ENCODE measurements around the gene ZNF407.
"Not testable (repeated sequence)": the region's sequence is repeated elsewhere in the genome, so short reads cannot be mapped to it uniquely, and the experiment has no call there.

Gene ZNF407

DNA sequence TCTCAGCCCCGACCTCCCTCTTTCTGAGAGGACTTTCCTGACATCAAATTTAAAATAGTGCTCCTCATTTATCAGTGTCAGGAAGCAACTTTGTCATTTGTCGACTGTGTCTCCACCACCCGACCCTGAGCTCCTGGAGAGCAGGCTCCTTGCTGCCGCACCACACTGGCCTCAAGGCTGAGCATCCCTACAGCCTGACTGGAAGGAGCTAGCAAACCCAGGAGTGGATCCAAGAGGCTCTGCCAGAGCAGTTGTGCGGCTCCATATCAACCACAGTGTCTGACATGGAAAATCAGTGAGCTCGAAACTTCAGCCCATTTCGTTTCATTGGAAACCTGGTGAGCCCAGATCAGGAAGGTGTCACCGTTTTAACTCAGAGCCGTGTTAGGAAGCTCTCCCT is 486.1 kb downstream of the ZNF407 start:
- H3K4me3 ChIP-seq (ENCODE audit: control insufficient read depth, low read depth, low read length) = no peak overlapping the region
- DNase-seq (ENCODE audit: low read depth) = no peak
- TF ChIP-seq, protein P1, sequence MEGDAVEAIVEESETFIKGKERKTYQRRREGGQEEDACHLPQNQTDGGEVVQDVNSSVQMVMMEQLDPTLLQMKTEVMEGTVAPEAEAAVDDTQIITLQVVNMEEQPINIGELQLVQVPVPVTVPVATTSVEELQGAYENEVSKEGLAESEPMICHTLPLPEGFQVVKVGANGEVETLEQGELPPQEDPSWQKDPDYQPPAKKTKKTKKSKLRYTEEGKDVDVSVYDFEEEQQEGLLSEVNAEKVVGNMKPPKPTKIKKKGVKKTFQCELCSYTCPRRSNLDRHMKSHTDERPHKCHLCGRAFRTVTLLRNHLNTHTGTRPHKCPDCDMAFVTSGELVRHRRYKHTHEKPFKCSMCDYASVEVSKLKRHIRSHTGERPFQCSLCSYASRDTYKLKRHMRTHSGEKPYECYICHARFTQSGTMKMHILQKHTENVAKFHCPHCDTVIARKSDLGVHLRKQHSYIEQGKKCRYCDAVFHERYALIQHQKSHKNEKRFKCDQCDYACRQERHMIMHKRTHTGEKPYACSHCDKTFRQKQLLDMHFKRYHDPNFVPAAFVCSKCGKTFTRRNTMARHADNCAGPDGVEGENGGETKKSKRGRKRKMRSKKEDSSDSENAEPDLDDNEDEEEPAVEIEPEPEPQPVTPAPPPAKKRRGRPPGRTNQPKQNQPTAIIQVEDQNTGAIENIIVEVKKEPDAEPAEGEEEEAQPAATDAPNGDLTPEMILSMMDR (conservative IDR thresholded peaks at IDR 0.05; ENCODE audit: control insufficient read depth, insufficient read depth, low read depth, low read length) = no peak

DNA sequence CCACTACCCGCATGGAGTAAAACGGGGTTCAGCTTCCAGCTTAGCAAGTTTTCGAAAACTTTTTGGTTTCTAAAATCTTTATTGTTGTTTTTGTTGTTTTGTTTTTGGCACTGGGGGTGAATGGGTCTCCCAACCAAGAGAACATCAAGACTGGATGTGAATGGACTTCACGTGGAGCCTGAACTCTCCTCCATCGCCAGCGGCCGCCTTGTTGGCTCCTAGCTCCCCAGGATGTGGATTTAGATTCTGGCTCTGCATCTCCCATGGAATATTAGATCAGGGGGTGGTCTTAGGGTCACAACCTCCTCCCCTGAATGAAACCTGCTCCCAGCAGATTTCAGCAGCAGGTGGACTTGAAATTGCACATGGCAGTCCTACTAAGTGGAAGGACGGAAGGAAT is 488.0 kb downstream of the ZNF407 start:
- not testable (repeated sequence) for DNase-seq (ENCODE audit: low read depth); H3K4me3 ChIP-seq (ENCODE audit: control insufficient read depth, low read depth, low read length)

DNA sequence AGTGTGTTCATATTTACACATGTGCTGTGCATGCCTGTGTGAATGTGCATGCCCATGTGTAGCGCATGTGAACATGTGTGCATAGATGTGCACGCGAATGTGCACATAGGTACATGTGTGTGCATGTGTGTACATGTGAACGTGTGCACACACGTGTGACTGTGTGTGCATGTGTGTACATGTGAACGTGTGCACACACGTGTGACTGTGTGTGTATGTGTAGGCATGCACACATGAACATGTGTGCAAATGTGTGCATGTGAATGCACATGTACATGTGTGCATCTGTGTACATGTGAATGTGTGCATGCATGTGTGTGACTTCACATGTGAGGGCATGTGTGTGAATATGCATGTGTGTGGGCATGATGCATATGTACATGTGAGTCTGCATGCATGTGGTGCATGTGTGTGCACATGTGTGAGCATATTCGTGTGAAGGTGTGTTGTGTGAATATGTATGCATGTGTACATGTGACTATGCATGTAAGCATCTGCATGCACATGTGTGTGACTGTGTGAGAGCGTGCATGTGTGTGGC is 488.9 kb downstream of the ZNF407 start:
- DNase-seq (ENCODE audit: low read depth) = no peak
- H3K4me3 ChIP-seq (ENCODE audit: control insufficient read depth, low read depth, low read length) = no peak overlapping the region
- TF ChIP-seq, protein P1 (conservative IDR thresholded peaks at IDR 0.05; ENCODE audit: control insufficient read depth, insufficient read depth, low read depth, low read length) = no peak

DNA sequence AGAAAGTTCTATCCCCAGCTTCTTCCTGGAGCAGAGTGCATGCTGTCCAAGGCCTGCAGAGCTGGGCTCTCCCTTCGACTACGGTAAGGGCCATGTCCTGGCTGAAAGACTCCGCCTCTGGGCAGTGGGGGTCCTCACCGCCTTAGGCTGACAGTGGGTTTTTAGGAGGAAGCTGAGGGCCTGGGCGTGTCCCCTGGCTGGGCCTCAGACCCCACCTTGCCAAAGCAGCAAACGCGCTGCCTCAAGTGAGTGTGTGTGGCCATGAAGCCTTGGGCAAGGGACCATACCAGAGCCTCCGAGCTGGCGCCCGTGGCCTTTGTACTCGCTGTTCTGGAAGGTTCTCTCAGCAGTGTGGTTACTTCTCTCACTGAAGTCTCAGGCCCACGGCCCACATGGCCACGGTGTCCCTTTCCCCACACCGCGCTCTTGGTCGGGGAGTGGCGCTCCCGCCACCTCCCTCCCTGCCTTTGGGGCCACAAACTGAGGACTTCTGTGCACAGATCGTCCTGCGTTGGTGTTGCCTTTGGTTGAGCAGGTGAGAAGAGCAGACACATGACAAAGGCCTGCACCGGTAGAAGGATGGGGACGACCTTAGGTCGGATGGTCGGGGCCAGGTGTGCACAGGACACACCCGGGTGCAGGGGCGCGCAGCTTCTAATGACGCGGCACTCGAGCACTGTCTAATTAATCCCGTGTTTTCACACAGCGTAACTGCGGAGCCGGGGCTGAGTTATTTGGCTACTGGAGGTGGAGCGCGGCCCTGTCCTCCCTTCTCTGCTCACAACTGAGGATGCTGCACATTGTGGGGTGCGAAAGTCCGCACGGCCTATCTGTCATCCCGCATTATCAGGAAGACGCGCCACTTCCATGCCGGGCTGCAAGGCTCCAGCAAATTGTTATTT is 489.7 kb downstream of the ZNF407 start:
- no peak for DNase-seq (ENCODE audit: low read depth)
- no peak overlapping the region for H3K4me3 ChIP-seq (ENCODE audit: control insufficient read depth, low read depth, low read length)
- TF ChIP-seq, protein P1 (conservative IDR thresholded peaks at IDR 0.05; ENCODE audit: control insufficient read depth, insufficient read depth, low read depth, low read length) = no peak

DNA sequence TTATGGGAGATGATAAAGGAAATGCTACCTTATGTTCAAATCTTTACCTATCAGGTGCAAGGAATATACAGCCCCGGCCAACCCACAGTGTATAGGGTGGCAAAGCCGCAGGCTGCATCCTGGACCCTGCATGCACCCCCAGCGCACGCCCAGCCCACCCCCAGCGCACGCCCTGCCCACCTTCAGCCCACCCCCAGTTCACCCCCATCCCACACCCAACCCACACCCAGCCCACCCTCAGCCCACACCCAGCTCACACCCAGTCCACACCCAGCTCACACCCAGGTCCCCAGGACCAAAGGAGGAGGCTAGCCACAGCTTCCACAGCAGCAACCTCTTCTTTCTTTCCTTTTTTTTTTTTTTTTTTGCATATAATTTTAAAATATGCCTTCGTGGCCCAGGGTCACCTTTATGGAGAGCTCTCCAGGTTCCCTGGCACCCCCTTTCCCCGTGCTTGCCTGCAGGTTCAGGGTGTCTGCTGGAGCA is 490.4 kb downstream of the ZNF407 start:
- no peak for DNase-seq (ENCODE audit: low read depth)
- H3K4me3 ChIP-seq (ENCODE audit: control insufficient read depth, low read depth, low read length) = no peak overlapping the region
- TF ChIP-seq, protein P1 (conservative IDR thresholded peaks at IDR 0.05; ENCODE audit: control insufficient read depth, insufficient read depth, low read depth, low read length) = no peak

DNA sequence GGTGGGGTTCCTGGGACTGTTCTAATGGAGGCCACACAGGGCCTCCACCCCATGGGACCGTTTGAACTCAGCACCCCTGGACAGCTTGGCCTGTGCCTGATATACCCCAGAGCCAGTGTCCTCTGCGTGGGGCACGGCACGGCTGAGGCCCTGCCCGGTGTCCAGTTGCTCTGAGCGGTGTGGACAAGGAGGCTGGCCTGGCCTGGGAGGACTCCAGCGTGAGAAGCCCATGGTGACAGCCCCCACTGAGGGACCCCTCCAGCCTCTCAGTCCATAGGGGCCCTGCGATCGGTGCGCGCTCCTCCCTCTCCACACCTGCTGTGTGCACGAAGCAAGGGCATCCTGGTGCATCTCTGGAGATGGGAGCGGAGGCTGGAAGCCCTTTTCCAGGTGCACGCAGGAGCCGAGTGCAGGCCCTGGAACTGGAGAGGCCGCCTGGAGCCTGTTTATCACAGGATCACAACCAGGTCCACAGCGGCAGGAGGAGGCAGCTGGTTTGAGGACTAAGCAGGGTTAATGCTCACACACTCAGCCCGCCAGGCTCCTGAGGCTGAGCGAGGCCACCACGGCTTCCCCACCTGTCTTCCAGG is 491.0 kb downstream of the ZNF407 start:
- DNase-seq (ENCODE audit: low read depth) = no peak
- TF ChIP-seq, protein P1 (conservative IDR thresholded peaks at IDR 0.05; ENCODE audit: control insufficient read depth, insufficient read depth, low read depth, low read length) = no peak

DNA sequence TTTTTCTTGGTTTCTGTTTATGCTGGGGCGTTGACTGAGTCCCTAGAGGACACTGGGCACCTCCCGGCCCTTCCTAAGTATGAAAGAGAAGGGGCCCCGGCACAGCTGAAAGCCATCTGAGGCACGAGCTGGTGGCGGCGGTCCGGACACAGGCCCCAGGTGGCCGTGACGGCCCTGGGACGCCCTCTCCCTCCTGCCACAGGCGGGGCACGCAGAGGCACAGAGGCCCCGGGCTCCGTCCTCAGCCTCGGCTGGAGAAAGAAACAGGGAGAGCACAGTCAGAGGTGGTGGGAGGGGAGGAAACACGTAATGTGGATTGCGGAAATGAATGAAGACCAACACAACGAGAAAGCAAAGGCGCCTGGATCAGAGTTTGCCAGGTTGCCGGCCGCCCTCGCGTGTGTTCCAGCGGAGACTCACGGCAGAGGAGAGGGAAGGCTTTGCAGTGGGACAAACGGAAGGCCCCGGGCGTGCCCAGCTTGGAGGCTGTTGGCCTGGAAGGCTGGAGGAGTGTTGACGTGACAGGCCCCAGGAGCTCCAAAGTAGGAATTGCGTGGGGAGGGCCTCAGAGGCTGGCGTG is 492.2 kb downstream of the ZNF407 start:
- no peak overlapping the region for H3K4me3 ChIP-seq (ENCODE audit: control insufficient read depth, low read depth, low read length)
- TF ChIP-seq, protein P1 (conservative IDR thresholded peaks at IDR 0.05; ENCODE audit: control insufficient read depth, insufficient read depth, low read depth, low read length) = no peak
- no peak for DNase-seq (ENCODE audit: low read depth)

More for the DNA sequence above, 491.0 kb downstream of the ZNF407 start:
- H3K4me3 ChIP-seq (ENCODE audit: control insufficient read depth, low read depth, low read length) = no peak overlapping the region

All from fibroblast of mammary gland (primary cell).